HL-60 (cell line): ENCODE results near the gene GSTM2.

Source experiments
- DNase-seq, 2 experiments: peaks; one replicate each; pipeline ENCODE4 v3.0.0-alpha.2; 2010 to 2020; ENCODE audit warnings: low read depth in 1 of 2, low spot score in 1 of 2
- H3K27ac ChIP-seq: fragments of 250-450 bp; sonication (Bioruptor Pico); replicated peaks from 2 replicates; pipeline ENCODE4 v1.5.1; 2020; ENCODE audit warnings: mild to moderate bottlenecking, moderate library complexity
- H3K27me3 ChIP-seq: fragments of 250-450 bp; sonication (Bioruptor Pico); 2 replicates; pipeline ENCODE4 v1.5.1; 2021; ENCODE audit warnings: mild to moderate bottlenecking, moderate library complexity; ENCODE audit not compliant: insufficient read depth, poor library complexity, severe bottlenecking
- H3K4me3 ChIP-seq: replicated peaks from 2 replicates; pipeline ENCODE4 v1.5.1; 2011; ENCODE audit warnings: mild to moderate bottlenecking, control low read depth, low read length; ENCODE audit not compliant: insufficient read depth
- GABPA ChIP-seq: IDR thresholded peaks from 2 replicates; pipeline ENCODE4 v1.6.1; 2012; ENCODE audit warnings: low read depth
- POLR2AphosphoS5 ChIP-seq: IDR thresholded peaks from 2 replicates; pipeline ENCODE4 v1.6.1; 2012; ENCODE audit warnings: low read depth
- SPI1 ChIP-seq: IDR thresholded peaks from 2 replicates; pipeline ENCODE4 v1.6.1; 2012; ENCODE audit warnings: low read depth, mild to moderate bottlenecking, borderline replicate concordance
- TF ChIP-seq, protein P1 (sequence below): IDR thresholded peaks from 2 replicates; pipeline ENCODE4 v1.6.1; 2012; ENCODE audit warnings: low read depth; ENCODE audit not compliant: insufficient replicate concordance
- TF ChIP-seq, protein P2 (sequence below): IDR thresholded peaks from one replicate; pipeline ENCODE4 v1.5.1; 2011; ENCODE audit warnings: low read length, control low read depth, inconsistent platforms; ENCODE audit not compliant: insufficient read depth

GSTM2 gene

DNA sequence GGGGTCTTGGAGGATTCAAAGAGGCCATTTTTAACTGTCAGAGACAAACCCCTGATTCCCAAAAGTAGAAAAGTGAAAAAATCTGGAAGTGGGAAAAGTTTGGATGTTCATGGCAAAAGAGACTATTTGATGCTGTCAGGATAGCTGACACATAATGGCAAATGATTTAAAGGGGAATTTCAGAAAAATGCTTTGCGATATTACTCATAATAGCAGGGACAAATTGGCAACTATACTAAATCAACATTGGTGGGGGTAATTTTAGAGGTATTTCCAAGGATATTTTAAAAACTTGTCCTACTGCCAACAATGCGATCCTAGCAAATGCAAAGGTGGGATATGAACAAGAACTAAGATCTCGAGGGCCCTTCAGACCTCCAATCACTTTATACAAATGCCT lies 17.2 kb upstream of the GSTM2 start:
- no peak overlapping the region for H3K27ac ChIP-seq
- no peak for DNase-seq
- TF ChIP-seq POLR2AphosphoS5, result no peak
- no peak for TF ChIP-seq GABPA
- no peak for TF ChIP-seq SPI1
- TF ChIP-seq, protein P1, sequence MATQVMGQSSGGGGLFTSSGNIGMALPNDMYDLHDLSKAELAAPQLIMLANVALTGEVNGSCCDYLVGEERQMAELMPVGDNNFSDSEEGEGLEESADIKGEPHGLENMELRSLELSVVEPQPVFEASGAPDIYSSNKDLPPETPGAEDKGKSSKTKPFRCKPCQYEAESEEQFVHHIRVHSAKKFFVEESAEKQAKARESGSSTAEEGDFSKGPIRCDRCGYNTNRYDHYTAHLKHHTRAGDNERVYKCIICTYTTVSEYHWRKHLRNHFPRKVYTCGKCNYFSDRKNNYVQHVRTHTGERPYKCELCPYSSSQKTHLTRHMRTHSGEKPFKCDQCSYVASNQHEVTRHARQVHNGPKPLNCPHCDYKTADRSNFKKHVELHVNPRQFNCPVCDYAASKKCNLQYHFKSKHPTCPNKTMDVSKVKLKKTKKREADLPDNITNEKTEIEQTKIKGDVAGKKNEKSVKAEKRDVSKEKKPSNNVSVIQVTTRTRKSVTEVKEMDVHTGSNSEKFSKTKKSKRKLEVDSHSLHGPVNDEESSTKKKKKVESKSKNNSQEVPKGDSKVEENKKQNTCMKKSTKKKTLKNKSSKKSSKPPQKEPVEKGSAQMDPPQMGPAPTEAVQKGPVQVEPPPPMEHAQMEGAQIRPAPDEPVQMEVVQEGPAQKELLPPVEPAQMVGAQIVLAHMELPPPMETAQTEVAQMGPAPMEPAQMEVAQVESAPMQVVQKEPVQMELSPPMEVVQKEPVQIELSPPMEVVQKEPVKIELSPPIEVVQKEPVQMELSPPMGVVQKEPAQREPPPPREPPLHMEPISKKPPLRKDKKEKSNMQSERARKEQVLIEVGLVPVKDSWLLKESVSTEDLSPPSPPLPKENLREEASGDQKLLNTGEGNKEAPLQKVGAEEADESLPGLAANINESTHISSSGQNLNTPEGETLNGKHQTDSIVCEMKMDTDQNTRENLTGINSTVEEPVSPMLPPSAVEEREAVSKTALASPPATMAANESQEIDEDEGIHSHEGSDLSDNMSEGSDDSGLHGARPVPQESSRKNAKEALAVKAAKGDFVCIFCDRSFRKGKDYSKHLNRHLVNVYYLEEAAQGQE, result no peak
- TF ChIP-seq, protein P2, sequence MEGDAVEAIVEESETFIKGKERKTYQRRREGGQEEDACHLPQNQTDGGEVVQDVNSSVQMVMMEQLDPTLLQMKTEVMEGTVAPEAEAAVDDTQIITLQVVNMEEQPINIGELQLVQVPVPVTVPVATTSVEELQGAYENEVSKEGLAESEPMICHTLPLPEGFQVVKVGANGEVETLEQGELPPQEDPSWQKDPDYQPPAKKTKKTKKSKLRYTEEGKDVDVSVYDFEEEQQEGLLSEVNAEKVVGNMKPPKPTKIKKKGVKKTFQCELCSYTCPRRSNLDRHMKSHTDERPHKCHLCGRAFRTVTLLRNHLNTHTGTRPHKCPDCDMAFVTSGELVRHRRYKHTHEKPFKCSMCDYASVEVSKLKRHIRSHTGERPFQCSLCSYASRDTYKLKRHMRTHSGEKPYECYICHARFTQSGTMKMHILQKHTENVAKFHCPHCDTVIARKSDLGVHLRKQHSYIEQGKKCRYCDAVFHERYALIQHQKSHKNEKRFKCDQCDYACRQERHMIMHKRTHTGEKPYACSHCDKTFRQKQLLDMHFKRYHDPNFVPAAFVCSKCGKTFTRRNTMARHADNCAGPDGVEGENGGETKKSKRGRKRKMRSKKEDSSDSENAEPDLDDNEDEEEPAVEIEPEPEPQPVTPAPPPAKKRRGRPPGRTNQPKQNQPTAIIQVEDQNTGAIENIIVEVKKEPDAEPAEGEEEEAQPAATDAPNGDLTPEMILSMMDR, result no peak
- H3K4me3 ChIP-seq, result no peak overlapping the region
- no peaks in the 10 kb centered on the region for H3K27me3 ChIP-seq

DNA sequence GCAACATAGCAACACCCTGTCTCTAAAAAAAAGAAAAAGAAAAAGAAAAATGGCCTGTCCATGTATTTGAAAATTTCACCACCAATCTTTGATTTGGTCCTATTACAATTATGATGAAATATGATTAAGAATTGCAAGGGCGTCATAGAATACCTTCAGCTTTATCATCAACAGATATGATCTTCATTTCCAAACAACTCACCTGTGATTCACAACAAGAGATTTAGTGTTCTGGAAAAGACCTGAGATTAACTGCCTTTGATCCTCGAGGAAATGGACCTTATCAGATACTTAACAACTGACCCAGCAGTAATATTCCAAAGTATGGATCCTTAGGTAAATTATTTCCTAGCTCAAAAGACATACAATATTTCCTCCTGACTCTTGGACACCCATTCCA lies 15.5 kb upstream of the GSTM2 start:
- Histone ChIP-seq H3K27ac (no peak overlapping the region), H3K4me3 (no peak overlapping the region), H3K27me3 (no peaks in the 10 kb centered on the region)
- DNase-seq, result no peak
- TF ChIP-seq, protein P1, result no peak
- TF ChIP-seq SPI1 (no peak), POLR2AphosphoS5 (no peak), GABPA (no peak)
- TF ChIP-seq, protein P2, result no peak

DNA sequence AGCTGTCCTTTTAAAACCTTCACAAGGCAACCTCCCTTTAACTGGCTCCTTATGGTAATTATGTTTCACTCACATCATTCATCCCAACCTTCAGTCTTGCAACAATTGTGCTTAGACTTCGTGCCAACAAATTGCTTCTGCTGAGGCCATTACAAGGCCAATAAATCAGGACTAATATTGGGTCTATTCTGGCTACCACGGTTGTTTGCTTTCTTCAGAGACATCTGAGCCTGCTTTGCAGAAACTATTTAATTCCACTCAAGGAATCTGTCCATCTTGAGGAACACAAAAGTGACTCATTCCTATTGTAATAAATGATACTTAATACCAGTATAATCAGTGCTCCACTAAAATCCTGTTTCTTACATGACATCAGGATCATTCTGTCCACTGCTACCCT lies 14.6 kb upstream of the GSTM2 start:
- no peak overlapping the region for H3K27ac ChIP-seq
- no peaks in the 10 kb centered on the region for H3K27me3 ChIP-seq
- no peak for TF ChIP-seq GABPA
- TF ChIP-seq, protein P1, result no peak
- TF ChIP-seq POLR2AphosphoS5, result no peak
- TF ChIP-seq, protein P2, result no peak
- TF ChIP-seq SPI1, result no peak
- H3K4me3 ChIP-seq, result no peak overlapping the region
- DNase-seq, result no peak
